Measurements from ENCODE around the gene KIRREL1. TPM values are rescaled to one million over a fixed set of nuclear protein-coding genes. Genes with fewer than 3 reads are reported as not detected.

Gene KIRREL1
- total RNA-seq, 1 experiment from 2014 or later, result 101 TPM

DNA sequence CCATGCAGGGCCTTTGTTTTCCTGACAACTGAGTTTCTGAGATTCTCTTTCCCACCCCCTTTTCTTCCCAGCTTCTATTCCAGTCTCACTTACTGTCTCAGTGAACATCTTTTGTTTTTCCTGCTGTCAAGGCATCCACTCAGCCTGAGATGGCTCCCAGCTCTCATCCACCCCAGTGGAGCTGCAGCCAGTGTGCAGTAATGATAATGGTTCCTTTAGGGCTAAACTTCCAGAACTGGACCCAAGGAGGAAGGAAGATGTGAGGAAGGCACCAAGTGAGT, 44.4 kb upstream of the KIRREL1 start:
- TF ChIP-seq, protein P1, sequence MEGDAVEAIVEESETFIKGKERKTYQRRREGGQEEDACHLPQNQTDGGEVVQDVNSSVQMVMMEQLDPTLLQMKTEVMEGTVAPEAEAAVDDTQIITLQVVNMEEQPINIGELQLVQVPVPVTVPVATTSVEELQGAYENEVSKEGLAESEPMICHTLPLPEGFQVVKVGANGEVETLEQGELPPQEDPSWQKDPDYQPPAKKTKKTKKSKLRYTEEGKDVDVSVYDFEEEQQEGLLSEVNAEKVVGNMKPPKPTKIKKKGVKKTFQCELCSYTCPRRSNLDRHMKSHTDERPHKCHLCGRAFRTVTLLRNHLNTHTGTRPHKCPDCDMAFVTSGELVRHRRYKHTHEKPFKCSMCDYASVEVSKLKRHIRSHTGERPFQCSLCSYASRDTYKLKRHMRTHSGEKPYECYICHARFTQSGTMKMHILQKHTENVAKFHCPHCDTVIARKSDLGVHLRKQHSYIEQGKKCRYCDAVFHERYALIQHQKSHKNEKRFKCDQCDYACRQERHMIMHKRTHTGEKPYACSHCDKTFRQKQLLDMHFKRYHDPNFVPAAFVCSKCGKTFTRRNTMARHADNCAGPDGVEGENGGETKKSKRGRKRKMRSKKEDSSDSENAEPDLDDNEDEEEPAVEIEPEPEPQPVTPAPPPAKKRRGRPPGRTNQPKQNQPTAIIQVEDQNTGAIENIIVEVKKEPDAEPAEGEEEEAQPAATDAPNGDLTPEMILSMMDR (IDR thresholded peaks at IDR 0.05; ENCODE audit: unreplicated experiment), result no peak
- Mint-ChIP-seq H3K27me3 (ENCODE audit: insufficient read depth, unreplicated experiment) (peaks cover 82% of the 10 kb centered on the region), H3K9me3 (ENCODE audit: unreplicated experiment) (no peaks in the 10 kb centered on the region), H3K4me3 (ENCODE audit: unreplicated experiment) (no peak overlapping the region), H3K36me3 (ENCODE audit: insufficient read depth, unreplicated experiment) (no peaks in the 10 kb centered on the region), H3K27ac (ENCODE audit: low read depth, unreplicated experiment) (no peak overlapping the region), H3K4me1 (ENCODE audit: insufficient read depth, unreplicated experiment) (no peaks in the 10 kb centered on the region)
- no peak for DNase-seq (ENCODE audit: unreplicated experiment)
- no TSS peak for BruUV-seq (replicated peaks)
- POLR2A ChIA-PET, result no interaction called here
- intact Hi-C loops (cut with micrococcal nuclease), result loop anchor here (5.0 to 10.0 kb wide), 2 partner anchors 172 to 574 kb away; partner anchors contain the start of gene FCRL2
- CTCF ChIA-PET, result interaction anchor here (0.6 to 11.2 kb wide), 28 partner anchors 10 to 1195 kb away, joined by 3 to 156 read pairs (median 6); partner anchors contain the start of gene FCRL2

DNA sequence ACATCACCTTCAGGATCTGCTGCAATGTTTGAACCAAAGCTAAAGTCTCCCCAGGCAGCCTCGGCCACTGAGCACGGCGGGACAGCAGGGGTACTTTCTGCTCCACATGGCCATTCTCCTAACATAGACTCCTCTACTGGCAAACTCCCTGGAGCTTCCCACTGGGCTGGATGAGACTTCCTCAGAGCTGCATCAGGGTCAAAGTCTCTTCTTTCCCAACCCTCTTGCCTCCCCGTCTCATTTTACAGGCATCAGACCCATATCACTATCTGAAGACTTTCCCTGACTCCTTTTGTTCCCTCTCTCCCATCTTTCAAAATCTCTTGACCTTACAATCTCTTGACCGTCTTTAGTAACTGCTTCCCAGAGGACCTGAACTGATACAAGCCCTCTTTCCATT, 42.2 kb upstream of the KIRREL1 start:
- TF ChIP-seq, protein P1 (IDR thresholded peaks at IDR 0.05; ENCODE audit: unreplicated experiment), result no peak
- BruUV-seq (replicated peaks), result no TSS peak
- Mint-ChIP-seq H3K36me3 (ENCODE audit: insufficient read depth, unreplicated experiment) (no peaks in the 10 kb centered on the region), H3K4me3 (ENCODE audit: unreplicated experiment) (no peak overlapping the region), H3K4me1 (ENCODE audit: insufficient read depth, unreplicated experiment) (no peaks in the 10 kb centered on the region), H3K27me3 (ENCODE audit: insufficient read depth, unreplicated experiment) (peaks cover 86% of the 10 kb centered on the region), H3K27ac (ENCODE audit: low read depth, unreplicated experiment) (no peak overlapping the region), H3K9me3 (ENCODE audit: unreplicated experiment) (no peaks in the 10 kb centered on the region)
- POLR2A ChIA-PET, result interaction anchor here (0.6 kb wide), 1 partner anchor 13 kb away, joined by 3 read pairs; no protein-coding TSS in a partner anchor
- CTCF ChIA-PET, result interaction anchor here (0.6 to 11.2 kb wide), 13 partner anchors 9 to 1090 kb away, joined by 3 to 156 read pairs (median 15); no protein-coding TSS in a partner anchor
- DNase-seq (ENCODE audit: unreplicated experiment), result no peak
- intact Hi-C loops (cut with micrococcal nuclease), result no loop called here

- POLR2A ChIA-PET, result no interaction called here
- DNase-seq (ENCODE audit: unreplicated experiment), result no peak
- H3K4me1 Mint-ChIP-seq (ENCODE audit: insufficient read depth, unreplicated experiment), result no peaks in the 10 kb centered on the region
- H3K27ac Mint-ChIP-seq (ENCODE audit: low read depth, unreplicated experiment), result no peak overlapping the region
- no peaks in the 10 kb centered on the region for H3K9me3 Mint-ChIP-seq (ENCODE audit: unreplicated experiment)
- H3K36me3 Mint-ChIP-seq (ENCODE audit: insufficient read depth, unreplicated experiment), result no peaks in the 10 kb centered on the region
- CTCF ChIA-PET, result interaction anchor here (6.5 to 11.2 kb wide), 3 partner anchors 8 to 372 kb away, joined by 45 to 156 read pairs (median 77); no protein-coding TSS in a partner anchor
- no TSS peak for BruUV-seq (replicated peaks)
- H3K27me3 Mint-ChIP-seq (ENCODE audit: insufficient read depth, unreplicated experiment), result peaks cover 88% of the 10 kb centered on the region
- TF ChIP-seq, protein P1 (IDR thresholded peaks at IDR 0.05; ENCODE audit: unreplicated experiment), result no peak
- intact Hi-C loops (cut with micrococcal nuclease), result no loop called here
- H3K4me3 Mint-ChIP-seq (ENCODE audit: unreplicated experiment), result no peak overlapping the region
Measured at GRCh38 chr1:157952601-157953000, 40.8 kb upstream of the KIRREL1 start.

DNA sequence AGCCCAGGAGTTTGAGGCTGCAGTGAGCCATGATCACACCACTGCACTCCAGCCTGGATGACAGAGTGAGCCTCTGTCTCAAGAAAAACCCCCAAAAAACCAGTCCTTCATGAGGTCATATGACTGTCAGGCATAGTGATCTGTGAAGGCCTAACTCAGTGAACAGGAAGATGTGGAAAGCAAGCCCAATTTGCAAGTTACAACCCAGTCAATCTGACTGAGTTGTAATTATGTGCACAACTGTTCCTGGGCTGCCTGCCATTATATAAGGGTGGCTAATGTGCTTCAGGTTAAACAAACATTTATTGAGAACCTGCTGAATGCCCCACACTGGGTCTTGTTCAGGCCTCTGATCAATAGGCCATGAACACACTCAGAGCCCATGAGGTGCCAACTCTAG, 38.2 kb upstream of the KIRREL1 start:
- intact Hi-C loops (cut with micrococcal nuclease), result no loop called here
- no peak overlapping the region for H3K4me3 Mint-ChIP-seq (ENCODE audit: unreplicated experiment)
- ChIA-PET CTCF (interaction anchor here (1.1 kb wide), 1 partner anchor 9 kb away, joined by 3 read pairs; no protein-coding TSS in a partner anchor), POLR2A (no interaction called here)
- TF ChIP-seq, protein P1 (IDR thresholded peaks at IDR 0.05; ENCODE audit: unreplicated experiment), result no peak
- BruUV-seq (replicated peaks), result no TSS peak
- no peaks in the 10 kb centered on the region for H3K4me1 Mint-ChIP-seq (ENCODE audit: insufficient read depth, unreplicated experiment)
- no peaks in the 10 kb centered on the region for H3K9me3 Mint-ChIP-seq (ENCODE audit: unreplicated experiment)
- H3K27me3 Mint-ChIP-seq (ENCODE audit: insufficient read depth, unreplicated experiment), result peaks cover 89% of the 10 kb centered on the region
- no peak overlapping the region for H3K27ac Mint-ChIP-seq (ENCODE audit: low read depth, unreplicated experiment)
- no peak for DNase-seq (ENCODE audit: unreplicated experiment)
- no peaks in the 10 kb centered on the region for H3K36me3 Mint-ChIP-seq (ENCODE audit: insufficient read depth, unreplicated experiment)
